GM19372 (cell line): Measurements from ENCODE around the gene GRB10.
"Not testable (repeated sequence)": the region's sequence is repeated elsewhere in the genome, so short reads cannot be mapped to it uniquely, and the experiment has no call there.

Experiments
- ATAC-seq: cut with Tn5 transposase; IDR thresholded peaks from one replicate; pipeline ENCODE4 v1.9.1; 2021; ENCODE audit warnings: mild to moderate bottlenecking, low read depth, moderate library complexity; ENCODE audit not compliant: unreplicated experiment

GRB10 gene

GRCh38 chr7:50564640-50565558, 217.8 kb downstream of the GRB10 start, which contains the start of gene DDC:
Gene DDC (minus strand): TSS chr7:50565405. CDS start chr7:50544085, 21,320 bp downstream.
- no peak for ATAC-seq

- no peak for ATAC-seq
Observed at GRCh38 chr7:50564171-50564570, 218.5 kb downstream of the GRB10 start.

- no peak for ATAC-seq
Observed at GRCh38 chr7:50562136-50562535, 220.6 kb downstream of the GRB10 start.

GRCh38 chr7:50560865-50561351, 221.8 kb downstream of the GRB10 start:
- ATAC-seq: no peak

- ATAC-seq: no peak
Observed at GRCh38 chr7:50559881-50560280, 222.8 kb downstream of the GRB10 start.

GRCh38 chr7:50558294-50559053, 224.2 kb downstream of the GRB10 start:
- no peak for ATAC-seq

GRCh38 chr7:50557099-50557498, 225.6 kb downstream of the GRB10 start:
- ATAC-seq: no peak

GRCh38 chr7:50556247-50556991, 226.3 kb downstream of the GRB10 start:
- ATAC-seq: no peak

GRCh38 chr7:50555594-50556140, 227.0 kb downstream of the GRB10 start:
- ATAC-seq: no peak

GRCh38 chr7:50554431-50555322, 228.0 kb downstream of the GRB10 start:
- ATAC-seq: no peak

GRCh38 chr7:50553973-50554372, 228.7 kb downstream of the GRB10 start:
- ATAC-seq: no peak

GRCh38 chr7:50552921-50553320, 229.8 kb downstream of the GRB10 start:
- ATAC-seq: no peak

- no peak for ATAC-seq
Observed at GRCh38 chr7:50552139-50552538, 230.6 kb downstream of the GRB10 start.

- not testable (repeated sequence) for ATAC-seq
Observed at GRCh38 chr7:50545613-50546012, 237.1 kb downstream of the GRB10 start.

- no peak for ATAC-seq
Observed at GRCh38 chr7:50544992-50545391, 237.7 kb downstream of the GRB10 start.

GRCh38 chr7:50543776-50544442, 238.8 kb downstream of the GRB10 start:
- no peak for ATAC-seq

- ATAC-seq: no peak
Observed at GRCh38 chr7:50542132-50542531, 240.6 kb downstream of the GRB10 start.

- no peak for ATAC-seq
Observed at GRCh38 chr7:50540785-50541579, 241.7 kb downstream of the GRB10 start.
